GM19463 (cell line): ENCODE measurements around the gene TAGLN3.

Experiments
- ATAC-seq: cut with Tn5 transposase; IDR thresholded peaks from one replicate; pipeline ENCODE4 v1.9.1; 2021; ENCODE audit warnings: mild to moderate bottlenecking, moderate library complexity; ENCODE audit not compliant: unreplicated experiment

The TAGLN3 gene

DNA sequence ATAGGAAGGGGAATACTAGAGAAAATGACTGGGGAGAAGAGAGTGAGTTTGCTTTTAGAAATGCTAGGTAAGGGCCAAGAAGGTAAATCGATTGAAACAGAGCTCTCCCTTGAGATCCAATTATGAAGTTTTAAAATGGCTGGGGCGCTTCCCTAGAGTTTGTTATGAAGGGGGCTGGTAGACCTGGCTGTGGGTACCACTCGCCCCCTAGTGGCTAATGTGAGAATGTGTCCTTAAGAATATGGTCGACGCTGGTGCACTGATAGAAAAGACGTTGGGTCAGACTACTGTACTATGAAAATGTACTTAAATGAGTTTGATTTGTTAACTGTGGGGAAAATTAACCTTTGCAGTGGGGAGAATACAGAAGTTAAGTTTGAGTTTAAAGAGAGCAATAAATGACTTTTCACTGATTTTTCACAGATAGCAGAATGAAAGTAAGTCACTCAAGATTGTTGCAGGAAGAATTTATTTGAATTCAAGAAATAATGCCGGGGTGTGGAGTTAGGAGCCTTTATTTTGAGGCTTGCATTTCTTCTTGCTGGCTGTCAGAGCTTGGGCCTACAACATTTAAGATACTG lies 45.0 kb downstream of the TAGLN3 start:
- peak; percentile 89 for ATAC-seq

DNA sequence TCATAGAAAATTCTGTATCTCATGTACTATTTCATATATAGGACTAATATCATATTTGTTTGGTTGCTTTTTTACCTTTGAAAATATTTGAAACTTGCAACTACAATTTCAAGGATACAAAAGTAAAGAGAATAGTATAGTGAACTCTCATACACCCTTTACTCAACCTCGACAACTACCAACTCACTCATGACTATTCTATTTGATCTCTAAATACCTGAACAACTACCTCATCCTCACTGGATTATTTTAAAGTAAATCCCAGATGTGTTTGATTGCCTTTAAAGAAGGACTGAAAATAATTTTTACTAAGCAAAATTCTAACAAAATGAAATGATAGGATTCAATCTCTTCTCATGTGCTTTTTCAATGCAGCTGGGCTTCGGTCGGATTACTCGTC lies 47.9 kb downstream of the TAGLN3 start:
- no peak for ATAC-seq

DNA sequence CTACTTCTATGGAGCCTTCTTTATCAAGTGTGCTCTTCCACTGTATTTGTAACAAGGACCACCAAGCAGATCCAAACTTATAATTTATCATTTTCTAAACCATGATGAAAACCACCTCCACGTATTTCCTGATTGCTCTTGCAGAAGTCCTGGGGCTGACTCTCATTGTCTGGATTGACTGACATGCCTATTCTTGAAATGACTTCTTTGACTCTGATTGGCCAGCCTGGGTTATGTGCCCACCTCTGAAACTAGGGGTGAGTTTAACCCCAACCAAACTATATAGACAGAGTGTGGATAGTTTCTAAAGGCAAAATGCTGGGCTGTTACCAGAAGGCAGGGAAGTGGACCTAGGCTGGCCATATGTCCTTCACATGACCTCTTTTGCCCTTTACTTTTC lies 48.5 kb downstream of the TAGLN3 start:
- ATAC-seq, result no peak

DNA sequence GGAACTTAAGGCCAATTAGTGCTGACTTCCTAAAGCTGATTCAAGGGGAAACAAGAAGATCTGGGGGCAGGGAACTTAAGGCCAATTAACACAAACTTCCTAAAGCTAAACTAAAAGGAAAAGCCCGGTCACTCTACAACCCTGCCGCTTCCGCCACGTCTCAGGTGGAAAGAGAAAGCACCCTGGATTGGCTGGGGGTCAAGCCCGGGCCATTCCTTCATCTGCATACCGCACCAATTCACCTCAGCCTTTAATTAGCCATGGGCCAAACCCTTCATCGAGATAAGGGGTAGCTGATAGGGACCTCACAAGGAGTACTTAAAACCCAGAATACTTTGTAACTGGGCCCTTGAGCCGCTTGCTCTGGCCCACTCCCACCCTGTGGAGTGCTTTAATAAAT lies 50.2 kb downstream of the TAGLN3 start:
- no peak for ATAC-seq

DNA sequence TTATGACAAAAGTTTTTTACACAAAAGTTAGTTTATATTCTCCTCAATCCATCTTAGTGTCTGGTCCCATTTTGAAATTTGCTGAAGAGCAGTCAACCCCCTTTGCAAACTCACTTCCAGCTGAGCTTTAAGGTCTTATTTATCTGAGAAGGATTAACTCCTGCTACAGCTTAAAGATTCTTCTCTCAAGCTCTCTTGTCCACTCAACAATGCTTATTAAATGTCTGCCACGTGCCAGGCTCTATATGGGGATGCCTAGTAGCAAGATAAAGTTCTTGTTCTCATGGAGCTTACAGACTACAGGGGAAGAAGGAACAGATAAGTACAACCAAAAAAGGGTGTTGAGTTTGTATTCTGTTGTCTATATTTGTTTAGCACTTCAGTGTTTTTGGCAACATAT lies 54.5 kb downstream of the TAGLN3 start:
- ATAC-seq, result no peak

DNA sequence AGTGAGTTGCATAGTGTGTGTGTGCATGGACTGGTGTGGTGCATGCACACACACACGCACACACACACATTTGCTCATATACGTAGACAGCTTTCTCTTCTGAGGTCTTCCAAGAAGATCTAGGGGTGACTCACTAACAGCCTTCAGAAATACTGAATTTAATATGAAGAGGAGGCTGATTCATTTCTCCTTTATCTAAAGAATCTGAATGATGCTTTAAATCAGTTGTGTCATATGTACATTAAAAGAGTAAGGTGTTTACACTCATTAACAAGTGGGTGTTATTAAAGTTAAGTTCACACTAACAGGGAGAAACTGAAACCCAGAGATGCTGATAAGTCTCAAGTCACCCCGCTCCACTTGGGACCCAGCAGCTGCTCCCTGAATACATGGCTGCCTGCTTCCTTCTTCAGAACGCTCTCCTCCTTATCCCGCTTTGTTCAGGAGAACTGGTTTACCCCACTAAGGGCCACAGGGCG lies 57.8 kb downstream of the TAGLN3 start:
- no peak for ATAC-seq

DNA sequence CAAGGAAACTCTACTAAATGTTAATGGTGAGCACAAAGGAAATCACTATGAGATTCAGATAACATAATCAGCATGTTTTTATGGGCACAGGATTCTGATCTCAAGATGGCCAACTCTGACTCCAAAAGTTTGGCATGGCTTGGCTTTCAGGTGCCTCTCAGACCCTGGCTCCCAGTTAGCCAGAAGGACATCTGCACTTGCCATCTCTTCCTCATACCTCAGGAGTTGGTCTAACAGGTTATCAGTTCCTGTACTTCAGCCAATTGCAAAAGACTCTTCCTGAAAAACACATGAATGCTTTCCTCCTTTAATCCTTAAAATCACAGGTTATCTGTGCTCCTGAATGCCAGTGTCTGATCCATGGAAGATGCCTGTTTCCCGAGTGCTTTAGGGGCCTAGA lies 60.8 kb downstream of the TAGLN3 start:
- ATAC-seq, result no peak

DNA sequence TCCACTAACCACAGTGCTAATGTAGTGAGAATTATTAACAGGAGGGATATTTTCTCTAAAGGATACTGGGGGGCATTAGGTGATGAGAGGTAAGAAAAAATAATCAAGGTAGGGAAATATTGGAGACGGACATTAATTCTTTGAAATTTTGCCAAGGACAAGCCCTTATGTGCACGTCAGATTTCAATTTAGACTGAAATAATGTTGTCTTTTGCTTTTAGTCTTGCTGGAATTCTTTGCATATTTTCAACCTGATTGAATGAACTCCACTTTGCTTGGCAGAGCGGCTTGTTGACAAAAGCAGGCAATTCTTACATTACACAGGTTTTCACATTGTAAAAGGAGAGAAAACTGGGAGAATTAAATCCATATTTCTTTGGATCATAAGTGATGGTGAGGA lies 62.4 kb downstream of the TAGLN3 start:
- no peak for ATAC-seq
